ENCODE measurements around the gene FABP2.

DNA sequence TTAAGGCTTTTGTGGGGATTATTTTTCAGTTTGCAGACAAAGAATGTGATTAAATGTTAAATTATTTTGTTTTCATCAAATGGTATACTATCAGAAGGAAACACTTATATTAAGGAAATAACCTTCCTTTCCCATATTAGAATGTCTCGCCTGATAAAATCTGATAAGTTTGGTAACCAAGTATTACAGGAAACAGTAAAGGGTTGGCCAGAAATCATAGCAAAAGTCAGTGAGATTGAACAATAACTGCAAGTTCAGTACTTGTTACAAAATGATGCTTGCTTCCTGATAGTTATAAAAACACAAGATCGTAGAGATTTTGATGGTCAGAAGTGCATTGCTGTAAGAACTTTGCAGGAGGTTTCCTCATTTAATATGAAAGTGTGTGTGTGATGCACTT is 40.5 kb downstream of the FABP2 start:
- TF ChIP-seq, protein P1, sequence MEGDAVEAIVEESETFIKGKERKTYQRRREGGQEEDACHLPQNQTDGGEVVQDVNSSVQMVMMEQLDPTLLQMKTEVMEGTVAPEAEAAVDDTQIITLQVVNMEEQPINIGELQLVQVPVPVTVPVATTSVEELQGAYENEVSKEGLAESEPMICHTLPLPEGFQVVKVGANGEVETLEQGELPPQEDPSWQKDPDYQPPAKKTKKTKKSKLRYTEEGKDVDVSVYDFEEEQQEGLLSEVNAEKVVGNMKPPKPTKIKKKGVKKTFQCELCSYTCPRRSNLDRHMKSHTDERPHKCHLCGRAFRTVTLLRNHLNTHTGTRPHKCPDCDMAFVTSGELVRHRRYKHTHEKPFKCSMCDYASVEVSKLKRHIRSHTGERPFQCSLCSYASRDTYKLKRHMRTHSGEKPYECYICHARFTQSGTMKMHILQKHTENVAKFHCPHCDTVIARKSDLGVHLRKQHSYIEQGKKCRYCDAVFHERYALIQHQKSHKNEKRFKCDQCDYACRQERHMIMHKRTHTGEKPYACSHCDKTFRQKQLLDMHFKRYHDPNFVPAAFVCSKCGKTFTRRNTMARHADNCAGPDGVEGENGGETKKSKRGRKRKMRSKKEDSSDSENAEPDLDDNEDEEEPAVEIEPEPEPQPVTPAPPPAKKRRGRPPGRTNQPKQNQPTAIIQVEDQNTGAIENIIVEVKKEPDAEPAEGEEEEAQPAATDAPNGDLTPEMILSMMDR (IDR thresholded peaks at IDR 0.05; ENCODE audit: poor library complexity, severe bottlenecking) = no peak
- no peak for TF ChIP-seq SMC3 (conservative IDR thresholded peaks at IDR 0.05; ENCODE audit: poor library complexity)
- no peak for TF ChIP-seq POLR2AphosphoS5 (IDR thresholded peaks at IDR 0.05)
- TF ChIP-seq EZH2 (IDR thresholded peaks at IDR 0.05; ENCODE audit: borderline replicate concordance, insufficient read depth, low read length, poor library complexity, severe bottlenecking) = no peak
- no peak for TF ChIP-seq RAD21 (conservative IDR thresholded peaks at IDR 0.05)
- no peak for TF ChIP-seq EP300 (conservative IDR thresholded peaks at IDR 0.05; ENCODE audit: poor library complexity, severe bottlenecking)
- TF ChIP-seq REST (IDR thresholded peaks at IDR 0.05; ENCODE audit: borderline replicate concordance) = no peak
- no peak for TF ChIP-seq MXI1 (conservative IDR thresholded peaks at IDR 0.05; ENCODE audit: poor library complexity, severe bottlenecking)
- no peak for TF ChIP-seq TAF1 (IDR thresholded peaks at IDR 0.05; ENCODE audit: low read depth)
